HG03442 (cell line): ENCODE results near the gene SGMS2.

Experiments used
- ATAC-seq: cut with Tn5 transposase; IDR thresholded peaks from one replicate; pipeline ENCODE4 v1.9.1; 2021; ENCODE audit warnings: mild to moderate bottlenecking, moderate library complexity; ENCODE audit not compliant: unreplicated experiment

Gene SGMS2

GRCh38 chr4:107824350-107825071, at the start of gene SGMS2:
SGMS2 (plus strand) TSS chr4:107824932; CDS start chr4:107895554, 70,622 bp downstream.
- peak; percentile 75 for ATAC-seq

- no peak for ATAC-seq
These were observed 46.8 kb upstream of the SGMS2 start for GRCh38 chr4:107777890-107778289.

DNA sequence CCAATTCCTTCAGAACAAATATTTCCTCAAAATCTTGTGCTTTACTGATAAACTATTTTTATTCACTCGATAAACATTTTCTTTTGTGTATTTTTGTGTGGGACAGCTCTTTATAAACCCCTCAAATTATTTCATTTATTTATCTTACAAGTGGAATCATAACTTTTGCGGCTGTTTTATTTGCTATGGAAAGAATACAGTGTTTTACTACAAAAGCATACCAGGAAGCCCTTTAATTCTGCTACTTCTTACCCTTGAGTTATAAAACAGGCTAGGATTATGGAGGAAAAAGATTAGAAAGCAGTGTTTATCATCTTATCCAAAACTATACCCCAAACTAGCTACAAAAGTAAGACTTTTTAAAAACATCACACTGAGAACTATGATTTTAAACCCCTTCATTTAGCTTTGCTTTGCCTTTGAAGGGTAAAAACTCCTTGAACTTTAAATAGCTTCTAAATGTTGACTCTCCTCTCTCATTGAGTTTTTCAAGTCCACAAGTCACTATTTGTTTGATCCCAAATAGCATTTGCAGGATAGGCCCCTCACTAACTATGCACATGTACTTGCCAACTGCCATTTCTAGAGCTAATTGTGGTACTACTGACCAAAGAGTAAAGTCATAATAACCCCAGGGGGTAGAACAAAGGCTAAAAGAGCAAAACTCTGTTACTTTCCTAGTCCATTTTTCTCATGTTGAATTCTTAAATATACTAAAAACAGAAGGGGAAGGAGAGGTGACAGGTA, 45.8 kb upstream of the SGMS2 start:
- no peak for ATAC-seq

DNA sequence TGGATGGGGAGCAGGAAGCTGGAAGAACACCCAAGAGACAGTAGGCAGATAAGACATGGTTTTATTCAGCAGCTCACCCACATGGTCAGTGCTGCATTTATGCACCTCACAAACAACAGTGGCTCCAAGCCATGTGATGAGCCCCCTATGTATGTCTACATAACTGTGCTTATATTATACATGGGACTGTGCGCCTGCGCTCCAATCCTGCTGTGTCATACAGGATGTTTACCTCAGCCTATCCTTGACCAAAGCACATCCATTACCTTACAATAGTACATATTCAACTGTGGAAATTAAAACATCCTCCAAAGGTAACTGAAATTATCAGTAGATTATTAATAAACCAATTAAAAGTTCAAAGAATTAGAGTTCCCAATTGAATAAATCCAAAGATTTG, 44.1 kb upstream of the SGMS2 start:
- ATAC-seq = no peak

GRCh38 chr4:107791902-107792301, 32.8 kb upstream of the SGMS2 start:
- ATAC-seq = no peak

- ATAC-seq = no peak
These were observed 32.0 kb upstream of the SGMS2 start for GRCh38 chr4:107792711-107793110.

- ATAC-seq = no peak
These were observed 30.7 kb upstream of the SGMS2 start for GRCh38 chr4:107793996-107794395.

DNA sequence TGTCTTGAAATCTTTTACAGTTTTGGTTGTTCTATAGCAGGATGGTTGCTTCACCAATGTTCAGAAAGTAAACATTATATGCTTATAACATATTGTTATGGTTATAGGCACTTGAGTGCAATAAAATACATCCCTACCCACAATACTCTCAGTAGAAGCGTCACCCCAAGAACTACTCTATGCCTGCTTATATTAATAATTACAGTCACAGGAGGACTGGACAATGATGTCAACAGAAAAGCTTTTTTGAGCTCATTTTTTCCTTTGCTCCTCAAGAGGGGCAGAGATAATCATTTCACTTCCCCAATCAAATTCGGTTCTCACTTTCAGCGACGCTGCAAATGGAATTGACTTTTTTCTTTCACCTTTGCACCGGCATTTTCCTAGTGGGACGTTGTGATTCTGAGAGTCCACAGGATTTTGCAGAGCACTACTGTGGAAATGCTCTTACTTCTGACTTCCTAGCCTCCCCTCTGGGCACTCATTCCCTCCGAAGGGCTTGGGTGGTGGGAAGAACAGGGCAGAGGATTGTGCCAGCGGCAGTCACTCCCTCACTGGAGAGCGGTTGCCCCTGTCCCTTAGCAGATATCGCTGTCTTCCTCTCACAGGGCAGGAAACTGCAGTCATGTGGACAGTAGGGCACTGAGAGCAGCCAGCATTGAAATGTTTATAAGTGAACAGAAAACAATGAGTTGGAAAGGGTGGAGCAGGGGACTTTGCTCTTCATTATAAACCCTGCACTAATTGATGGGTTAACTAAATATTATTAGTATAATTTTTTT, 24.9 kb upstream of the SGMS2 start:
- no peak for ATAC-seq

GRCh38 chr4:107800706-107801105, 24.0 kb upstream of the SGMS2 start:
- ATAC-seq = no peak

DNA sequence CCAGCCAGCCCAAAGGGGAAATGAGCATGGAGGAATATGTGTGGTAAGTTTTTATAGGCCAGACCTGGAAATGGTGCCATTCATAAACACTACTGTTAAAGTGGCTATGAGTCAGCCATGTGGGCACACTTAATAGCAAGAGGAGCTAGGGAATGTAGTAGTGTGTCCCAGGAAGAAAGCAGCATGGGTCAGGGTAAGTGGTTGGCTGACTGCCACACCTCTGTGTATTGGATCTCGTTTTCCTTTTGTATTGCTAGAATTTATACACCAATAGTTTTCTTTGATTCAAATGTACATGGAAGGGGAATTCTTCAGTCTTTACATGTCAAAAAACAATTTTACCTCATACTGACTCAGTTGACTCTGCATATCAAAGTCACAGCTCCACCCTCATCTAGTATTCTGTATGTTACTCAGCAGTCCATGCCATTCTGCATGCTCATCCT, 22.9 kb upstream of the SGMS2 start:
- ATAC-seq = no peak

GRCh38 chr4:107804956-107805355, 19.8 kb upstream of the SGMS2 start:
- no peak for ATAC-seq

GRCh38 chr4:107806196-107806595, 18.5 kb upstream of the SGMS2 start:
- no peak for ATAC-seq

GRCh38 chr4:107808572-107808971, 16.2 kb upstream of the SGMS2 start:
- no peak for ATAC-seq

- ATAC-seq = no peak
These were observed 15.5 kb upstream of the SGMS2 start for GRCh38 chr4:107809210-107809609.

GRCh38 chr4:107814758-107815157, 10.0 kb upstream of the SGMS2 start:
- no peak for ATAC-seq

DNA sequence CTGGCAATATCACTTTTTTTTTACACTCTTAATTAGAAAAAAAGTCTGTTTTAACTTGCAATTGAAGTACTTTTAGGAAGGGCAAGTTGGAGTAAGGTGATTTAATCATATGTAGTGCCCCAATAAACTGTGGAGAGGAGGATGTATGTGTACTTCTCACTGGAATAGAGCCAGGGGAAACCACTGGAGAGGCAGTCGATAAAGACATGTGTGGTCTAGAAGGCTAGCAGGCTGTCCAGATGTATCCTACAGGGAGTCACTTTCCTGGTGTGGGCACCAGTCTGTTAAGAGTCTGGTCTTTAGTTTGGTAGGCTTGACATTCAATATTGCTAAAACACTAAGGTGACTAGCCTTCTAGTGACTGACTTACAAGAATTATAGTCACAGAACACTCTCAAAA, 9.6 kb upstream of the SGMS2 start:
- ATAC-seq = no peak

- peak; percentile 58 for ATAC-seq
These were observed 6.3 kb upstream of the SGMS2 start for GRCh38 chr4:107818301-107818910.

- no peak for ATAC-seq
These were observed 822 bp upstream of the SGMS2 start for GRCh38 chr4:107823870-107824349.

- peak; percentile 0 for ATAC-seq
These were observed 516 bp downstream of the SGMS2 start for GRCh38 chr4:107825072-107825824.

GRCh38 chr4:107826421-107826980, 1.8 kb downstream of the SGMS2 start:
- ATAC-seq = no peak
